Activated CD8-positive, alpha-beta memory T cell treated with anti-CD3 and anti-CD28 coated beads for 24 hours (primary cell): Measurements from ENCODE around the gene CAMSAP2.
"Not testable (repeated sequence)": the region's sequence is repeated elsewhere in the genome, so short reads cannot be mapped to it uniquely, and the experiment has no call there.

Source experiments
- DNase-seq: peaks from one replicate; pipeline ENCODE4 v3.0.0-alpha.2; 2020

Gene CAMSAP2

GRCh38 chr1:200738949-200739651, 407 bp downstream of the CAMSAP2 start:
- DNase-seq, result peak; percentile 81

DNA sequence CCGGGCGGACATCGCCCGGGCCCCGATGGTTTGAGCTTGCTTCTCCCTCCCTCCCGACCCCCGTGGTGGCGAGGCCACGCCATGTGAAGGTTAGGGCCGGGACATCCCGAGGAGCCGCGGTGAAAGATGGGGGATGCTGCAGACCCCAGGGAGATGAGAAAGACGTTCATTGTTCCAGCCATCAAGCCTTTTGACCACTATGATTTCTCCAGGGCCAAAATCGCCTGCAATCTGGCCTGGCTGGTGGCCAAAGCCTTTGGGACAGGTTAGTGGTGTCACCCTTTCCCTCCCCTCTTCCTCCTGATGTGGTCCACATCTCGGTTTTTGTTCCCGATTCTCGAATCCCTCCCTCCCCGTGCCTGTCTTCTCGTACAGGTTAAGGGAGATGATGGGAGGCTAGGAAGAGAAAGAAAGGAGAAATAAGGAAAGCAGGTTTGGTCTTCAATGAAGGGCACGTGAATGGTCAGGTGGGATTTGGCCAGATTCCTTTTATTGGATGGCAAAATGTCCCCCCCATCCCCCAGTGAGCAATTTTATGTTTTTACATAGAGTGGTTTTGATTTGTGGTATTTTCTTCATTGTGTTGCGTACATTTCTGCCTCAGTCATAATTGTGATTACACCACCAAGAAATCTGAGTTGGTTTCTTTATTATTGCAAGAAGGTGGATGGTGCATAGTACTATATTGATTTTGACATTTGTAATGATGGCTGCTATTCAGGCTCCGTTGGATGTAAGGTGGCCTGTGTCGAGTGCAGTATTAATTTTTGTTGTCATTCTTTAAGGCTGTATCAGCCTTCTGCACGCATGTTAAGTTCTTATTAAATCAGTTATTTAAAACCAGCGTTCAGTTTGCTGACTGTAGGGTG, 1.2 kb downstream of the CAMSAP2 start:
- no peak for DNase-seq

- no peak for DNase-seq
Measured at GRCh38 chr1:200740571-200741208, 2.0 kb downstream of the CAMSAP2 start.

GRCh38 chr1:200741551-200742207, 3.0 kb downstream of the CAMSAP2 start:
- DNase-seq, result no peak

GRCh38 chr1:200744143-200744542, 5.5 kb downstream of the CAMSAP2 start:
- DNase-seq, result no peak

DNA sequence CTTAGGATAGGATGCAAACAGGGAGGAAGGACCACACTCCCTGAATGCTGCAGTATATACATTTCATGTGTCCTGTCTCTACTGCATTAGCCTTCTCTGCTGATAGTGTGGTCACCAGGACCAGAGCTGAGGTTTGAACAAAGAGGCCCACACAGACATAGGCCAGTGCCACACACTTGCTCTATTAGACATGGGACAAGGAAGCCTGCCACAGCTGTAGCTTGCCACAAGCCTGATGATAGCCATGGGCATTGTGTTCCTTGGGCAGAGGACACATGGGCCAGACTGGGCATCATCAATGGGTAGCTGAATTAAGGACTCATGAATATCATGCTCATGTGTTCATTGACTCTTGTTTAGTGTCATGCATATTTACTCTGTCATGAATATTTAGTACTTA, 10.4 kb downstream of the CAMSAP2 start:
- DNase-seq, result no peak

DNA sequence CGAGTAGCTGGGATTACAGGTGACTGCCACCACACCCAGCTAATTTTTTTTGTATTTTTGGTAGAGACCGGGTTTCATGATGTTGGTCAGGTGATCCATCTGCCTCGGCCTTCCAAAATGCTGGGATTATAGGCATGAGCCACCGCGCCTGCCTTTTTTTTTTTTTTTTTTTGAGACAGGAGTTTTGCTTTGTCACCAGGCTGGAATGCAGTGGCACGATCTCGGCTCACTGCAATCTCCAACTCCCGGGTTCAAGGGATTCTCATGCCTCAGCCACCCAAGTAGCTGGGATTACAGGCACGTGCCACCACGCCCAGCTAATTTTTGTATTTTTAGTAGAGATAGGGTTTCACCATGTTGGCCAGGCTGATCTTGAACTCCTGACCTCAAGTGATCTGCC, 12.1 kb downstream of the CAMSAP2 start:
- not testable (repeated sequence) for DNase-seq

- DNase-seq, result no peak
Measured at GRCh38 chr1:200751717-200752116, 13.0 kb downstream of the CAMSAP2 start.

DNA sequence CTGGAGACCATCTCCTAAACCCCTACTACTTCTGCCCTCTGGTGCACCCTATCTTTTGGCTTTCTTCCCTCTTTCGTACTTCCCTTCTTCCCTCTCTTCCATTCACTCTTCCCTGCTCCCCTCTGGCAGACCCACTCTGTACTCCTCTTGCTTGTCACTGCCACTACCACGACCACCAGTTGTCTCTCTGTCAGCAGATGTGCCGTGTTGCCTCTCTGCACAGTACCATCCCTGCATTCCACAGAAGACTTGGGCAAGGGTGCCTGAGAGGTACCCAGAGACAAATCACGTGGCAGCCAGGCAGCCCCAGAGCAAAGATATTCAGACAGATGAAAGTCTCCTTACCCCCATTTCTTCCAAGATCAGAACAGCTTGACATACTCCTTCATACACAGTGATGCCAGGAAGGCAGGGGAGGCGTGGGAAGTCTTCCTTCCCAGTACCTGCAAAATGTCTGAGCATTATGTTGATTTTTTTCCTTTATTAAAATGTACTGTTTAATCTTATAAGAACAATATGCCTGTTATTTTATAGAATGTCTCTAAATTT, 15.0 kb downstream of the CAMSAP2 start:
- DNase-seq, result no peak

- DNase-seq, result no peak
Measured at GRCh38 chr1:200755456-200755855, 16.8 kb downstream of the CAMSAP2 start.

DNA sequence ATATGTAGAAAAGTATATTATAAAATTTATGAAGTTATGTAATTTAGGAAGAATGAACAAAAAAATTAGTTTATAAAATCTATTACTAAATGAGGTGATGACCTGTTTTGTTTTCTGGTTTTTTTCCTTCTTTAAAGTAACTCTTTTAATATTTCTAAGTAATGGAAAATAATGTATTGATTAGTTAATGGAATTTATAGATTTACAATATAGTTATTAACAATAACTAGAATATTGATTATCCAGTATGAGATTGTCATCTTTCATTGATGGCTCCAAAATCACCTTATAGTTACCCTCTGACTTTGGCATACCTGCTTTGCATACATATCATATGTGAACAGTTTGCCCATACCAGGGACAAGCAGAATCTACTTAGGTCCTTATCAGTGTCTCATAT, 23.4 kb downstream of the CAMSAP2 start:
- DNase-seq, result no peak

GRCh38 chr1:200767321-200767720, 28.6 kb downstream of the CAMSAP2 start:
- no peak for DNase-seq

DNA sequence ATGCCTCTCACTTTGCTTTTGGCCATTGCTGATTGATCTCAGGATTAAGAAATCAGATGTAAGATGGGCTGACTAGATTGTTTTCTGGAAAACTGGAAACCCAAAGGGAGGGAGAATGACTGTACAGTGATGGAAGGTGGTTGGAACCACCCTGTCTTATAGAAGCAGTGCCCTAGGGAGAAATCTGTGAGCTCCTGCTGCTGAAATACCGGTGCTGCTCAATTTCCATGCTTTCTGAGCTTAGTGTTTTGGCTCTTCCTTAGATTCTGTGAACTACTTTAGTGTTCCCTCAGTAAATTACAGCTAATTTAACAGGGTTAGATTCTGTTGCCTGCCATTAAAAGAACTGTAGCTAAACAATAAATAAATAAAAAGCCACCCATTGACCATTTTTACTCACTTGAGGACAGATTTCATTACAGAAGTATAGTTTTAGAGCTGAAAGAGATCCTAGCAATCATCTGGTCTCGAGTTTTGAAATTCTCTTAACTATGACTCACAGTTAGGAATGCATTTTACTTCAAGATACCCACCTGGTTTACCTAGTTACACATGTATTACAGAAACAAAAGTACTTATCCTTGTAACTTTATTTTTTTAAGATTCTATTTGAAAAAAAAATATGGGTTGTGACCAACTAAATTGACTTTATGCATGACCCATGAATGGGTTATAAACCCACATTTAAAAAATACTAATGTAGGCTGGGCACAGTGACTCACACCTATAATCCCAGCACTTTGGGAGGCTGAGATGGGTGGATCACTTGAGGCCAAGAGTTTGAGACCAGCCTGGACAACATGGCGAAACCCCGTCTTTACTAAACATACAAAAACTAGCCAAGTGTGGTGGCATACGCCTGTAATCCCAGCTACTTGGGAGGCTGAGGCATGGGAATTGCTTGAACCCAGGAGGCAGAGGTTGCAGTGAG, 33.2 kb downstream of the CAMSAP2 start:
- DNase-seq, result no peak

DNA sequence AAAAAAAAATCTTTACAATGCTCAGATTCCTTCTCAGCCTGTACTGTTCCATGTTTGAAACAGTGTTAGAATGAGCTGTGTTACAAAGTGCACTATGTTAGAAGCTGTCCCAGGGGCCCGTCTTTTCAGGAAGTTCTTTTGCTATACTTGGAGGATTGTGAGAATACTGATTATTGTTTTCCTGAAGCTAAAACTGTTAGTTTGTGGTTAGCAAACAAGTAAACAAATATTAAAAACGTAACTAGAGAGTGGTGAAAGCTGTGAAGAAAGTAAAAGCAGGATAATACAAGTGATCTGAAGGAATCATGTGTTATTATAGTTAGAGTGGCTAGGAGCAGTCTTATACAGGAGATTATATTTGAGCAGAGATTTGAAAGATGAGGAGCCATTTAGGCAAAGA, 35.6 kb downstream of the CAMSAP2 start:
- no peak for DNase-seq

DNA sequence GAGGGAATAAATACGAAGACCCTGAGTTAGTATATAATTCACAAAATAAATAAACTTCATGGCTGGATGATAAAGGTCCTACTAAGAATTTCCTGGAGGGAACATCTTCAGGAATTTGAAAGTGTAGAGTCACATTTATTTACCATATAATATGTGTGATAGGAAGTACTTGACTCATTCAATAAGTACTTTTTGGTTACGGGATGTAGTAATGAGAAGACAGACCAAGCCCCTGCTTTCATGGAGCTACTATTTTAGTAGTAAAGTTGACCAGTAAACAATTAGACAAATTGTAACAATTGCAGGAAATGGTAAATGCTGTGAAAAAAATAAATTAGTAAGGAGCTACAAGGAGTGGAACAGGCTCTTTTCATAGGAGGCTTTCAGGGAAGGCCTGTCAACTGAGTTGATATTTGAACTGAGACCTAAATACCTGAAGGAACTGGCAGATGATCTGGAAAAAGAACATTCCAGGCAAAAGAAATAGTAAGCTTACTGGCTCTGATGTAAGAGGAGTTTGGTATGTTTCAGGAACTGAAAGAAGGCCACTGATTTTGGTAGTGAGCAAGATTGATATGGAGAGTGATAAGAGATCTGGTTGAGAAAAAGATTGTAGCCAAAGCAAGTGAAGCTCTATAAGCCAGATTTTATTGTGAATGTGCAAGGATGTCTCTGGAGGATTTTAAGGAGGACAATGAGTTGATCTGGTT, 36.2 kb downstream of the CAMSAP2 start:
- DNase-seq, result no peak

GRCh38 chr1:200775850-200776249, 37.2 kb downstream of the CAMSAP2 start:
- no peak for DNase-seq

- DNase-seq, result no peak
Measured at GRCh38 chr1:200776949-200777348, 38.3 kb downstream of the CAMSAP2 start.

DNA sequence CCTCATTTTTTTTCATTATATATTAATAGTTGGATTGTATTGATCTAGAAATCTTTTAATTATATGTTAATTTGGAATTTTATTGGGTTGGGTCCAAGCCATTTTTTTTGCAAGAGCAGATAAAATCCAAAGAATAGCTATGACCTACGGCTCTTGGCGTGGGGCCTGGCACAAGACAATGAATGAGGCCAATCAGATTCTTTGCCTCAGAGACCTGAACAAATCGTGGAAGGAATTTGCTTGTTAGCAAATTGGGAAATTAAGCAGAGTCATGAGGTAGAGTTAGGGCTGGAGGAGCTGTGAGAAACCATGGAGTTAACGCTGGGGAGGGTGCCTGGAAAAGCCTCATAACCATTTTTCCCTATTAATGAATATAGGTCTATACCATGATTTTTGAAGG, 40.1 kb downstream of the CAMSAP2 start:
- no peak for DNase-seq

DNA sequence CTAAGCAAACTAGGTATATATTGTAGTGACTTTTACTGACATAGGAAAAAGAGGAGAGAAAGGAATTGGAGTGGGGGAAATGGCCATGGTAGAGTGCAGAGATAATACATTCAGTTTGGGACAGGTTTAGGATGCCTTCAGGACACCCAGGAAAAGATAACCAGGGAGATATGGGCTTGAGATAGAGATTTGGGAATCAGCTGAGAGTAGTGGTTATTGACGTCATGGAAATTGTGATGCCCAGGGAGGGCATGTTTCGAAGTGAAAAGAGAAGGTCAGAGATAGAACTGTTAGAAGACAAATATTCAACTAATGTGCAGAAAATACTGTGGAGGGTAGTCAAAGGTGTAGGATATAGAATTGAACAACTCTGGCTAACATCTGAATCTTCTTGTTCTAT, 40.6 kb downstream of the CAMSAP2 start:
- DNase-seq, result no peak

DNA sequence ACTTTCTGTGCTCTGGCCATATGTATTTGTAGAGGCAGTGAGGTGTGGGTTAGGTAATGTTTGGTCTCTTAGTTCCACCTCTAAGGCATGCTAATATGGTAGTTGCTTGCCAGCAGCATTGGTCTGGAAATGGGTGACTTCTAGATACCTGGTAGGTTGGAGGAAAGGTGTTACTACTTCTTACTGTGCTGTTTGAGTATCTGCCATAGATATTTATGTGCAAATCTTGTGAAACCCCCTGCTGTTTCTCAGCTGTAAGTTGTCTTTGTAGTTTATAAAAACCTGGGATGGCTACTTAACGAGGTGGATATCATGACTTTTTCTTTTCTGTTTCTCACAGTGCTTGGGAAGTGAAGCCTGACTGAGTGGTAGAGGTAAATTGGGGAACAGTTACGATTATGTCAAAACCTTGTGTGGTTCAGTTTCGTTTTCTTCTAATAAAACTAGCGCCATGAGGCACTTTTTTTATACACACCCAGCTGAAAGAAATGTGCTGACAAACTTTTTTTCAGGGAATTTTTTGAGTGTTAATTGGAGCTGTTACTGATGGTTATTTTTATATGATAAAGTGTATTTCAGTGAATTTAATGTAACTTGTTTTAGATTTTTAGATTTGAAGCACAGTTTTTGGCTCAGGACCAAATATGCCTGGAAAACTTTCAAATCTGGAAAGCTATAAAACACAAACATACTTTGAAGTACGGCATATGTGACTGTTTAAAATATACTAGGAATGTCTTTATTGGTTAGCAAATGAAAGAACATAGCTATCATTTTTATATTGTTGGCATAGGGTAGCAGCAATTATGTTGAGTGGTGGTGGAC, 42.1 kb downstream of the CAMSAP2 start:
- no peak for DNase-seq
